Activated CD4-positive, alpha-beta T cell treated with anti-CD3 and anti-CD28 coated beads for 4 hours (primary cell): ENCODE results near the gene CD300A.

Source experiments
- DNase-seq, 2 donors: peaks; one replicate each; pipeline ENCODE4 v3.0.0-alpha.2; 2020

CD300A gene

GRCh38 chr17:74455821-74456220, 10.6 kb upstream of the CD300A start:
- no peak for DNase-seq

- peak; percentile 60 to 73 for DNase-seq
These were observed 9.2 kb upstream of the CD300A start for GRCh38 chr17:74457146-74457819.

GRCh38 chr17:74457820-74458166, 8.6 kb upstream of the CD300A start:
- no peak for DNase-seq

- DNase-seq, result no peak
These were observed 7.6 kb upstream of the CD300A start for GRCh38 chr17:74458835-74459234.

GRCh38 chr17:74459622-74460021, 6.8 kb upstream of the CD300A start:
- DNase-seq, result no peak

- no peak for DNase-seq
These were observed 6.2 kb upstream of the CD300A start for GRCh38 chr17:74460241-74460640.

- DNase-seq, result no peak
These were observed 5.4 kb upstream of the CD300A start for GRCh38 chr17:74460996-74461395.

GRCh38 chr17:74461611-74462010, 4.8 kb upstream of the CD300A start:
- no peak for DNase-seq

GRCh38 chr17:74464730-74465377, 1.6 kb upstream of the CD300A start:
- DNase-seq, result no peak

GRCh38 chr17:74465378-74466110, 890 bp upstream of the CD300A start:
- DNase-seq, result no peak

GRCh38 chr17:74466828-74467184, 372 bp downstream of the CD300A start:
- DNase-seq, result peak in 1 of 2 donors; percentile 13

GRCh38 chr17:74467221-74467951, 952 bp downstream of the CD300A start:
- peak in 1 of 2 donors; percentile 12 for DNase-seq

GRCh38 chr17:74471341-74471740, 4.9 kb downstream of the CD300A start:
- no peak for DNase-seq

GRCh38 chr17:74472890-74473289, 6.5 kb downstream of the CD300A start:
- no peak for DNase-seq

GRCh38 chr17:74473294-74473693, 6.9 kb downstream of the CD300A start:
- DNase-seq, result no peak

- no peak for DNase-seq
These were observed 7.8 kb downstream of the CD300A start for GRCh38 chr17:74474043-74474792.

GRCh38 chr17:74475189-74475588, 8.8 kb downstream of the CD300A start:
- no peak for DNase-seq

- no peak for DNase-seq
These were observed 11.0 kb downstream of the CD300A start for GRCh38 chr17:74477411-74477810.

GRCh38 chr17:74478420-74479100, 12.1 kb downstream of the CD300A start:
- peak in 1 of 2 donors; percentile 13 for DNase-seq

- no peak for DNase-seq
These were observed 13.9 kb downstream of the CD300A start for GRCh38 chr17:74480290-74480689.

GRCh38 chr17:74481621-74482020, 15.2 kb downstream of the CD300A start:
- DNase-seq, result no peak

GRCh38 chr17:74484066-74484465, 17.6 kb downstream of the CD300A start:
- no peak for DNase-seq
